ENCODE data around the gene SLU7. TPM values are rescaled to one million over a fixed set of nuclear protein-coding genes. Genes with fewer than 3 reads are reported as not detected.

Gene SLU7
- total and polyA plus RNA-seq, 4 donors: 26.7 to 35.6 (median 34.8) TPM

GRCh38 chr5:160449458-160449857 lies 30.6 kb upstream of the SLU7 start:
- H3K9me3 ChIP-seq (ENCODE audit: control insufficient read depth in 4 of 4, insufficient read depth in 3 of 4, low read length in 3 of 4): peaks cover 0 to 2% (median under 1%) of the 10 kb centered on the region in 4 donors
- DNase-seq (no peak), ATAC-seq (ENCODE audit: insufficient read depth, low FRiP score) (no peak)
- no peak overlapping the region for H3K9ac ChIP-seq (ENCODE audit: insufficient read depth in 1 of 2, low read length in 2 of 2)
- H3K27ac ChIP-seq (ENCODE audit: low read depth in 1 of 2, low read length in 1 of 2): no peak overlapping the region
- H3K27me3 ChIP-seq (ENCODE audit: control insufficient read depth in 3 of 3, insufficient read depth in 3 of 3, low read length in 2 of 3): no peaks in the 10 kb centered on the region
- TF ChIP-seq, protein P1, sequence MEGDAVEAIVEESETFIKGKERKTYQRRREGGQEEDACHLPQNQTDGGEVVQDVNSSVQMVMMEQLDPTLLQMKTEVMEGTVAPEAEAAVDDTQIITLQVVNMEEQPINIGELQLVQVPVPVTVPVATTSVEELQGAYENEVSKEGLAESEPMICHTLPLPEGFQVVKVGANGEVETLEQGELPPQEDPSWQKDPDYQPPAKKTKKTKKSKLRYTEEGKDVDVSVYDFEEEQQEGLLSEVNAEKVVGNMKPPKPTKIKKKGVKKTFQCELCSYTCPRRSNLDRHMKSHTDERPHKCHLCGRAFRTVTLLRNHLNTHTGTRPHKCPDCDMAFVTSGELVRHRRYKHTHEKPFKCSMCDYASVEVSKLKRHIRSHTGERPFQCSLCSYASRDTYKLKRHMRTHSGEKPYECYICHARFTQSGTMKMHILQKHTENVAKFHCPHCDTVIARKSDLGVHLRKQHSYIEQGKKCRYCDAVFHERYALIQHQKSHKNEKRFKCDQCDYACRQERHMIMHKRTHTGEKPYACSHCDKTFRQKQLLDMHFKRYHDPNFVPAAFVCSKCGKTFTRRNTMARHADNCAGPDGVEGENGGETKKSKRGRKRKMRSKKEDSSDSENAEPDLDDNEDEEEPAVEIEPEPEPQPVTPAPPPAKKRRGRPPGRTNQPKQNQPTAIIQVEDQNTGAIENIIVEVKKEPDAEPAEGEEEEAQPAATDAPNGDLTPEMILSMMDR (IDR thresholded peaks at IDR 0.05; ENCODE audit: control extremely low read depth, extremely low read depth): no peak
- no peak overlapping the region for H3K4me3 ChIP-seq
- 93 to 95% methylated on average over 3 of the region's 3 CpGs for WGBS, 2 donors
- H3K4me1 ChIP-seq (ENCODE audit: control insufficient read depth in 5 of 5, insufficient read depth in 5 of 5, low read length in 5 of 5): no peaks in the 10 kb centered on the region
- H3K36me3 ChIP-seq (ENCODE audit: control insufficient read depth in 4 of 4, insufficient read depth in 4 of 4, low read length in 4 of 4): no peaks in the 10 kb centered on the region

GRCh38 chr5:160448886-160449285 lies 30.0 kb upstream of the SLU7 start:
- Histone ChIP-seq H3K9ac (ENCODE audit: insufficient read depth in 1 of 2, low read length in 2 of 2) (no peak overlapping the region), H3K36me3 (ENCODE audit: control insufficient read depth in 4 of 4, insufficient read depth in 4 of 4, low read length in 4 of 4) (no peaks in the 10 kb centered on the region), H3K9me3 (ENCODE audit: control insufficient read depth in 4 of 4, insufficient read depth in 3 of 4, low read length in 3 of 4) (peaks cover 0 to 2% (median under 1%) of the 10 kb centered on the region in 4 donors), H3K27me3 (ENCODE audit: control insufficient read depth in 3 of 3, insufficient read depth in 3 of 3, low read length in 2 of 3) (no peaks in the 10 kb centered on the region), H3K27ac (ENCODE audit: low read depth in 1 of 2, low read length in 1 of 2) (no peak overlapping the region), H3K4me3 (no peak overlapping the region), H3K4me1 (ENCODE audit: control insufficient read depth in 5 of 5, insufficient read depth in 5 of 5, low read length in 5 of 5) (no peaks in the 10 kb centered on the region)
- WGBS, 2 donors: 90 to 91% methylated on average over 1 of the region's 1 CpG
- DNase-seq (no peak), ATAC-seq (ENCODE audit: insufficient read depth, low FRiP score) (no peak)
- TF ChIP-seq, protein P1 (IDR thresholded peaks at IDR 0.05; ENCODE audit: control extremely low read depth, extremely low read depth): no peak

GRCh38 chr5:160445751-160446150 lies 26.9 kb upstream of the SLU7 start:
- DNase-seq (no peak), ATAC-seq (ENCODE audit: insufficient read depth, low FRiP score) (no peak)
- TF ChIP-seq, protein P1 (IDR thresholded peaks at IDR 0.05; ENCODE audit: control extremely low read depth, extremely low read depth): no peak
- no peak overlapping the region for H3K9ac ChIP-seq (ENCODE audit: insufficient read depth in 1 of 2, low read length in 2 of 2)
- no peak overlapping the region for H3K4me3 ChIP-seq
- no peaks in the 10 kb centered on the region for H3K4me1 ChIP-seq (ENCODE audit: control insufficient read depth in 5 of 5, insufficient read depth in 5 of 5, low read length in 5 of 5)
- H3K27ac ChIP-seq (ENCODE audit: low read depth in 1 of 2, low read length in 1 of 2): no peak overlapping the region
- H3K36me3 ChIP-seq (ENCODE audit: control insufficient read depth in 4 of 4, insufficient read depth in 4 of 4, low read length in 4 of 4): no peaks in the 10 kb centered on the region
- peaks cover 0 to 2% (median 0%) of the 10 kb centered on the region in 4 donors for H3K9me3 ChIP-seq (ENCODE audit: control insufficient read depth in 4 of 4, insufficient read depth in 3 of 4, low read length in 3 of 4)
- no peaks in the 10 kb centered on the region for H3K27me3 ChIP-seq (ENCODE audit: control insufficient read depth in 3 of 3, insufficient read depth in 3 of 3, low read length in 2 of 3)

DNA sequence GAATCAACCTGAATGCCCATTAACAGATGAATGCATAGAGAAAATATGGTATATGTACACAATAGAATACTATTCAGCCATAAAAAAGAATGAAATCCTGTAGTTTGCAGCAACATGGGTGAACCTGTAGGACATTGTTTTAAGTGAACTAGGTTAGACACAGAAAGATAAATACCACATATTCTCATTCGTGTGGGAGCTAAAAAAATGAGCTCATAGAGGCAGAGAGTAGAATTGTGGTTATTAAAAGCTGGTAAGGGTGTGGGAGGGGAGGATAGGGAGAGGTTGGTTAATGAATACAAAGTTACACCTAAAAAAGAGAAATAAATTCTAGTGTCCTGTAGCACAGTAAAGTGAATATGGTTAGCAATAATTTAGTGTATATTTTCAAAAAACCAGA lies 26.3 kb upstream of the SLU7 start:
- DNase-seq (no peak), ATAC-seq (ENCODE audit: insufficient read depth, low FRiP score) (no peak)
- Histone ChIP-seq H3K4me1 (ENCODE audit: control insufficient read depth in 5 of 5, insufficient read depth in 5 of 5, low read length in 5 of 5) (no peaks in the 10 kb centered on the region), H3K36me3 (ENCODE audit: control insufficient read depth in 4 of 4, insufficient read depth in 4 of 4, low read length in 4 of 4) (no peaks in the 10 kb centered on the region), H3K4me3 (no peak overlapping the region), H3K9me3 (ENCODE audit: control insufficient read depth in 4 of 4, insufficient read depth in 3 of 4, low read length in 3 of 4) (peaks cover 0 to 2% (median 0%) of the 10 kb centered on the region in 4 donors), H3K9ac (ENCODE audit: insufficient read depth in 1 of 2, low read length in 2 of 2) (no peak overlapping the region), H3K27me3 (ENCODE audit: control insufficient read depth in 3 of 3, insufficient read depth in 3 of 3, low read length in 2 of 3) (no peaks in the 10 kb centered on the region), H3K27ac (ENCODE audit: low read depth in 1 of 2, low read length in 1 of 2) (no peak overlapping the region)
- 70 to 88% methylated on average over 1 of the region's 1 CpG for WGBS, 2 donors
- TF ChIP-seq, protein P1 (IDR thresholded peaks at IDR 0.05; ENCODE audit: control extremely low read depth, extremely low read depth): no peak

Data from lung (tissue), 12 donors.